Activated CD8-positive, alpha-beta memory T cell treated with anti-CD3 and anti-CD28 coated beads, Interleukin-2, amount 50 U/mL, for 1 hour (primary cell): ENCODE measurements around the gene METAP1.
"Not testable (repeated sequence)": the region's sequence is repeated elsewhere in the genome, so short reads cannot be mapped to it uniquely, and the experiment has no call there.

Experiments
- DNase-seq: peaks from one replicate; pipeline ENCODE4 v3.0.0-alpha.2; 2020; ENCODE audit errors: extremely low read depth

METAP1 gene

GRCh38 chr4:98995183-98996055, at the start of gene METAP1:
TSS of gene METAP1 (plus strand) at chr4:98995721. CDS start at chr4:98995754, 33 bp downstream.
- DNase-seq = peak; percentile 90

DNA sequence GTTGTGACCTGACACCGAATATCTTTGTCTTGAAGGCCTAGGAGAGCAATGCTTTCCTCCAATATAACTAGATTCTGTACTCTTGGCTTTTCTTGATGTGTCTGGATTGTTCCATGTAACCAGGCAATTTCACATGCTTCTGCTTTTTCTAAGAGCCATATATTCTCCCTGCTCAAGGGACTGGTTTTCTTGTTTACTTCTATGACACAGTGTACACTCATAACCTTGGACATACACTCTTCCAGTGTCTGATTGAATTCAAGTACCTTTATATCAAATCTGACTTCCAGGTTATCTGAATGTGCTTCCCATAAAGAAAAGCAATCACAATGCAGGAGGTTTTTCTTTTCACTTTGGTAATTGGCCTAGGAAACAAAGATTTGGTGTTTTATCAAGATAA, 49.2 kb upstream of the METAP1 start:
- DNase-seq = no peak

DNA sequence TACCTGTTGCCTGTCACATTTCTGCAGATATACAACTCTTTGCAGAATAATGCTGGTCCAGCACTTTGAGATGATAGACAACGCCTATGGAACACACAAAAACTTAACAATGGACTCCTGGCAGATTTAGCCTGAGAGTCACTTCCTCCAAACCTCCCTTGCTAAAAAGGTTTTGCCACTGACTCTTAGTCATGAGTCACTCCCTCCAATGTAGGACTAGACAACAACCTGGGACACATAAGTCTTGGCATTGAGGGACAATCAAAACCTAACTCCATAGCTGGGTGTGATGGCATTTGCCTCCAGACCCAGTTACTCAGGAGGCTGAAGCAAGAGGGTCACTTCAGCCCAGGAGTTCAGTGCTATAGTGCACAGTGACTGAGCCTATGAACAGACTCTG, 44.6 kb upstream of the METAP1 start:
- no peak for DNase-seq

DNA sequence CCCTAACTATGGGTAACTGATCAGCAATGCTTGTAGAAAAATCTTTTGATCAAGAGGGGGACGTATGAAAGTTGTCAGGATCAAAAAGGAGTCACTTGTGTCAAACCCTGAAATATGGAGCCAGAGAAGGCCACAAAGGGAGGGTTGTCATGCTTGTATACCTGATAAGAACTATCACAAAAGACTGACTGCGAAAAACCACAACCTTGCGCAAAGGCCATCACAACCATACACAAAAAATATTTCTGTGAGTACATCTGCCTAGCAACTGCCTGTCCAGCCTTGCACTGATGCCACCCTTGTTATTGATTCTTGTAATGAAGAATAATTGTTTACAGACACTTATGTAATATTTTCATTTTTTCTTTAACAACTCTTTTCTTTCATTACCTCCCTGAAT, 43.8 kb upstream of the METAP1 start:
- DNase-seq = no peak

DNA sequence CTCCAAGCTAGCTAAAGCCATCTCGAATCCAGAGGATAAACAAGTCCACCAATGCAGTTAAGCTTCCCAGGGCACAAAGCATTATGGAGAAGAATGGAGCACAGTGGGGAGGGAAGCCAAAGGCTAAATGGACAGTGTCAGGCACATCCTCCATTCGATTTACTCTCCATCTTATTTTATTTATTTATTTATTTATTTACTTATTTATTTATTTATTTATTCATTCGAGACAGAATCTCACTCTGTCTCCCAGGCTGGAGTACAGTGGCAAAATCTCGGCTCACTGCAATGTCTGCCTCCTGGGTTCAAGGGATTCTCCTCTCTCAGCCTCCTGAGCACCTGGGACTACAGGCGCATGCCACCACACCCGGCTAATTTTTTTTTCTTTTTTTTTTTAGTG, 40.3 kb upstream of the METAP1 start:
- DNase-seq = no peak

DNA sequence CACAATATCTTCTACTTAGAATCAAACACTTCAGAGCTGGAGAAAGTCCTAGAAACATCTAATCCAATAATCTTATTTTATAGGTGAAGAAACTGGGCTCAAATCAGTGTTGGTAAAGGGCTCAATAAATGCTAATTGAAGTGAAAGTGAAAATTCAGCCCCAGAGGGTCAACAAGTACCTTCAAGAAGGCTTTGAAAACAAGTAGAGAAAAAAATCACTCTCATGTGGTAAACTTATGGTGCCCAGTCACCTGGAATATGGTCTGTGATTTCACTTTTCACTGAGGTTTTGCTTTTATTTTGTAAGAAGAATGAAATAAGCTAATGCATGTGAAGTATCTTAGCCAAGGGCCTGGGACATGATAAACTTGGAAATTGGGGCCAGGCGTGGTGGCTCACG, 37.5 kb upstream of the METAP1 start:
- DNase-seq = no peak

DNA sequence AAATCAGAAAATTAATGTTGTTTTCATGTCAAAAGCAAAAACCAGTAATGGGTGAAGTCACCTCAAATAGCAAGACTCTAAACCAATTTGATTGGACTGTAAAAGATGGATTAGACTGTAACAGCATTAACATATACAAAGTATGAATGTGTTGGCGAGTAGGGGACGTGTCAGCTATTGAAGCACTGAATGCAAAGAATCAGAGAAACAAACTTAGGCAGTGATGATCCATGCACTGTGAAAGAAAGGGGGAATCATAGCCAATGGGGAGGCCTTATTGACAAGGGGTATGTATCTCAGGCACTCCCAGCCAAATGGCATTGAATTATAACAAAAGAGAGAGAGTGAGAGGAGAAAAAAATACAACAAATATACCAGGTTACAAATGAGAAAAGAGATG, 36.1 kb upstream of the METAP1 start:
- DNase-seq = no peak

DNA sequence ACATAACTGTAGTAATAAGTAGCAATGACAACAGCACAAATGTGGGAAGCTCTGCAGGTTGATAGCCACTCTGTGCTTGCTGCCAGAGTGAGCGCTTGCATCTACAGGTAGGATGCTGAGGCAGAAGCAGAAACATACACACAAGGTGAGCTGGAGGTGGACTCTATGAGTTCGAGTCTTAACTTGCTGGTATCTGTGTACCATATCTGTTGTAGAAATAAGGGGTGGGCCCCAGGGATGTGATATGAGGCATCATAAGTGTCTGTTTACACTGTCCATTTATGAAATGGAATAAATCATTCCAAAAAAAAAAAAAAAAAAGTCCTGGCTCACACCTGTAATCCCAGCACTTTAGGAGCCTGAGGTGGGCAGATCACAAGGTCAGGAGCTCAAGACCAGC, 33.8 kb upstream of the METAP1 start:
- DNase-seq = no peak

GRCh38 chr4:98963538-98964433, 31.7 kb upstream of the METAP1 start:
- no peak for DNase-seq

DNA sequence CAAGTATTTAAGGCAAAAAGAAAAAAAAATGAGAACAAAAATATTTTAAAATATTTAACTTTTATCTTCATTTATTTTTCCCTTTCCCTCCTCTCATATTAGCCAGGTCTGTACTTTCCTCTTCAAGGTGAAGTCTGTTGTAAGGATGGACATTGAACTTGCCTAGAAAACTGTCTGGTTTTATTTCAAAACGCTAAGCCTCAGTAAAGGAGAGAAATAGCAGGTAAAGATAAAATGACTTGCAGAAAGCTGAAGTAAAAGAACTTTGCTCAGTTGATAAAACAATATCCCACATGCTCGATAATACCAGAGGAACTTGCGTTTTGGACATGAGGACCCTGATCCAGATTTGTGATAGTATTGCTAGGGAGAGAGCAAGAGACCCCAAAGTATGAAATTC, 28.6 kb upstream of the METAP1 start:
- DNase-seq = no peak

GRCh38 chr4:98967786-98968329, 27.7 kb upstream of the METAP1 start:
- no peak for DNase-seq

- no peak for DNase-seq
Measured at GRCh38 chr4:98969878-98970785, 25.4 kb upstream of the METAP1 start.

GRCh38 chr4:98976716-98977115, 18.8 kb upstream of the METAP1 start:
- no peak for DNase-seq

DNA sequence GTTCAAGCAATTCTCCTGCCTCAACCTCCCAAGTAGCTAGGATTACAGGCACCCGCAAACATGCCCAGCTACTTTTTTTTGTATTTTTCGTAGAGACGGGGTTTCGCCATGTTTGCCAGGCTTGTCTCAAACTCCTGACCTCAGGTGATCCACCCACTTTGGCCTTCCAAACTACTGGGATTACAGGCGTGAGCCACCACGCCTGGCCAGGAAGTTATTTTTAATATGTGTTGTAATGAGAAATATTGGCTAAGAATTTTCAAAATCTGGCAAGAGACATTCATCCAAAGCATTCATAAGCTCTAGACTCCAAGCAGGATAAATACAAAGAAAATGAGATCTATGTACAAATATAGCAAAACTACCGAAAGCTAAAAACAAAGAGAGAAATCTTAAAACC, 18.0 kb upstream of the METAP1 start:
- DNase-seq = no peak

DNA sequence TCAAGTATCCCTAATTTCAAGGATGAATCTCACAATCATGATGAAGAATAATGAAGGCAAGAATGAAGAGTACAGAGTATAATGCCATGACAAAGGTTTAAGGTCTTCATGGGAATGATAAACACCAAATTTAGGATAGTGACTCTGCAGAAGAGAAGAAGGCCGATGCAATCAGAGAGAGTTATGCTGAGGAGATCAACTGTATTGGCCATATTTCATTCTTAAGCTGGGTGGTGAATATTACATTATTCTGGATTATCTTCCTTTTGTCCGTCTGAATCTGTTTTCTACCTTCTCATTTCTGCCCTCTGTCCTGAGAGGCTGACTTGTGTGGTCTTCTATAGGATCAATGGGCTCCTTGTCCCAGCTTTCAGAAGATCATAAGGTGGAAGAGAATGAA, 7.8 kb upstream of the METAP1 start:
- no peak for DNase-seq

- not testable (repeated sequence) for DNase-seq
Measured at GRCh38 chr4:98992835-98993234, 2.7 kb upstream of the METAP1 start.

DNA sequence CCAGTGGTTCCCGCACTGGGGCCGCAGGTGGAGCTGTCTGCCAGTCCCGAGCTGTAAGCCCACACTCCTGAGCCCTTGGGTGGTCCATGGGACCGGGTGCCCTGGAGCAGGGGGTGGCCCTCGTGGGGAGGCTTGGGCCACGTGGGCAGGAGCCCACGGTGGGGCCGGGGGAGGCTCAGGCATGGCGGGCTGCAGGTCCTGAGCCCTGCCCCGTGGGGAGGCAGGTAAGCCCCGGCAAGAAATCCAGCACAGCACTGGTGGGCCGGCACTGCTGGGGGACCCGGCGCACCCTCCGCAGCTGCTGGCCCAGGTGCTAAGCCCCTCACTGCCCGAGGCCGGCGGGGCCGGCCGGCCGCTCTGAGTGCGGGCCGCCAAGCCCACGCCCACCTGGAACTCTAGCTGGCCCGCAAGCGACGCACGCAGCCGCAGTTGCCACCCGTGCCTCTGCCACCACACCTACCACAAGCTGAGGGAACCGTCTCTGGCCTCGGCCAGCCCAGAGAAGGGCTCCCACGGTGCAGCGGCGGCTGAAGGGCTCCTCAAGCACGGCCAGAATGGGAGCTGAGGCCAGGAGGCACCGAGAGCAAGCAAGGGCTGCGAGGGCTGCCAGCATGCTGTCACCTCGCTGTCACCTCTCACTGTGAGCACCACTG, 2.0 kb upstream of the METAP1 start:
- no peak for DNase-seq

- DNase-seq = no peak
Measured at GRCh38 chr4:98994474-98995182, 893 bp upstream of the METAP1 start.

DNA sequence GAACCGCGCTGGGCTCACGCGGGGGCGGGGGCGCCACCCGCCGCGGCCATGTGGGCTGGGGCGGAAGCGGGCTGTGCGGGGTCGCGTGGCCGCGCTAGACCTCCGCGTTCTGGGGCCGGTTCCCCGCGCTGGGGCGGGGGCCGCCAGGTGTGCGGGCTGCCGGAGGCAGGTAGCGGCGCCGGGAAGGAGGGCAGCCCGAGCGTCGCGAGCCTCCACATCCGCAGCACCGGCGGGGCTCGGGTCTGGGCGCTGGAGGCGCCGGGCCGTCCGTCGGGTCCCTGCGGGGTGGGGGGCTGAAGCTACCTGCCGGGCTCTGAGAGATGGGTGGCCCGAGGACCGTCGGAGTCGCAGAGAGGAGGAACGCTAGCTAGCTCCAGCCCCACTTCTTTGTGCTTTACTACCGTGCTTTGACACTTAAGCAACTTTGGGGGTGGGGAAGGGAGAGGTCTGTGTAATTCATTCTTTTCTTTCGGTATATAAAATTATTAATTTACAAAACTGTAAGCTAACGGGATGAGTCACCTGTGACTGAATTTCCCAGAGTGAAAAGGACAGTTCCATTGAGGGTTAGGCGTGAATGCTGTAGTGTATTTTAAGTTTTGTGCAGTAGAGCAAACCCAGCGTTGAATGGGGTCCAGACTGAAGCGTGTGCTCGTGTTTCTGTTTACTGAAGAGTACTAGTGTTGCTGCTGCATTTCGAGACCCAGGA, 689 bp downstream of the METAP1 start:
- DNase-seq = no peak

GRCh38 chr4:98996765-98997068, 1.2 kb downstream of the METAP1 start:
- no peak for DNase-seq
